ENCODE results near the gene OR5A1.

OR5A1 gene

GRCh38 chr11:59475176-59475575 lies 38.9 kb downstream of the OR5A1 start:
- DNase-seq (ENCODE audit: low read depth in 2 of 2, low spot score in 1 of 2): no peak

- no peak for DNase-seq (ENCODE audit: low read depth in 2 of 2, low spot score in 1 of 2)
Measured at GRCh38 chr11:59479906-59480305, 43.6 kb downstream of the OR5A1 start.

GRCh38 chr11:59480359-59480758 lies 44.1 kb downstream of the OR5A1 start:
- DNase-seq (ENCODE audit: low read depth in 2 of 2, low spot score in 1 of 2): no peak
